GM21576 (cell line): ENCODE results near the gene SLC13A2.
"Not testable (repeated sequence)": the region's sequence is repeated elsewhere in the genome, so short reads cannot be mapped to it uniquely, and the experiment has no call there.

Experiments
- ATAC-seq: cut with Tn5 transposase; IDR thresholded peaks from one replicate; pipeline ENCODE4 v1.9.1; 2021; ENCODE audit warnings: mild to moderate bottlenecking, moderate library complexity; ENCODE audit not compliant: unreplicated experiment

The SLC13A2 gene

DNA sequence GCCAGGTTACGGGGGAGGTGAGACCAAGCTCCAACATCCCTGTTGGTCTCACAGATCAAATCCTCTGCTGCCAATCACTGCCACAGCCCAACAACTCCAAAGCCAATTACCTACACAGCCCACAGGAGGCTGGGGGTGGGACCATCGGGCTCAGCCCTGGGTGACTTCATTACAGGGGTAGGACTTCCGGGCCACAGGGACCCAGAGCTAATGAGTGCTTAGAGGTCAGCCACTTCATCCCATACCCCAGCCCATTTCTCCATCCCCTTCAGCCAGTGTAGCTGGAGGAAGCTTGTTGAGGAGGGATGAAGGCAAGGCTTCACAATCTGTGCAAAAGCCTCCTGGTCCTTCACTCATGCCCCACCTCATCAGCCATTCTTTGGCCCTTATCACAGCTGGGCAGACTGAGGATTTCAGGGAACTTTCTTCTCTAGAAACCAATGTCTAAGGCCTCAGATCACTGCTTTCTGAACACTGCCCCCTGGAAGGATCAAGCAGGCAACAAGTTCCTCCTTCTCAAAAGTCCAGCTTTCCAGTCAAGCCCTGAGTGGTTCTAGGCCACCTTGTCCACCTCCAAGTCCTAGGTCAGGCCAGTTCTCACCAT lies 38.5 kb downstream of the SLC13A2 start:
- ATAC-seq: no peak

DNA sequence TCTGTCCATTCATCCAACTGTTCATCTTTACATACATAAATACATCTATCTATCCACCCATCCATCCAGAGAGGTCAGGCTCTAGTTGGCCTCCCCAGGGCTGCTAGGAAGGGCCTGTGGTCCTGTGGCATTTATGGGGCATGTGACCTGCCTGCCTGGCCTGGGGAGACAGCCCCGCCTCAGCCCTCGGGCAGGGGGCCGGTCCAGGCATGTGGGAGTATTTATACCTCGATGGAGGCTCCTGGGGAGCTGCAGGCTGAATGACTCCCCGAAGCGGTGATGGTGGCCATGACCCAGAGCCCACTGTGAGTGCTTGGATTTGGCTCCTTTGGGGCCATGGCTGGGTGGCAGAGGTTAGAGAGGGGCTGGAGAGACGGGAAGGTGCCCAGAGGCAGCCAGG lies 40.0 kb downstream of the SLC13A2 start:
- no peak for ATAC-seq

- no peak for ATAC-seq
These were observed 41.1 kb downstream of the SLC13A2 start for GRCh38 chr17:28514561-28515002.

GRCh38 chr17:28515518-28515917 lies 42.1 kb downstream of the SLC13A2 start:
- no peak for ATAC-seq

- ATAC-seq: no peak
These were observed 44.7 kb downstream of the SLC13A2 start for GRCh38 chr17:28518132-28518531.

GRCh38 chr17:28518578-28518977 lies 45.1 kb downstream of the SLC13A2 start:
- ATAC-seq: no peak

DNA sequence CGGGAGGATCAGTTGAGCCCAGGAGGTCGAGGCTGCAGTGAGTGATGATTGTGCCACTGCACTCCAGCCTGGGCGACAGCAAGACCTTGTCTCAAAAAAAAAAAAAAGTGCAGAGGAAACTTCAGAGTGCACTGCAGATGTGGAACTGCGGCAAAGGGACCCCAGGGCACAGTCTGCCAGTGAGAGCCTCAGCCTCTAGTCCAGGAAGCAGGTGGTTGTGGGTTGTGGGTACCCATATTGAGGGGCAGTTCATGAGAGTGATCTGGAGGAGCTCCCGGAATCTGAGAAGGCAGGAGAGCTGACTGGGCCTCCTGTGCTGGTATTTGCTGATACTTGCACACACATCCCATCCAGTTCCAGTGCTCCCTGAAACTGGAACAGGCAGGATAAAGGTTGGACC lies 45.8 kb downstream of the SLC13A2 start:
- ATAC-seq: no peak

DNA sequence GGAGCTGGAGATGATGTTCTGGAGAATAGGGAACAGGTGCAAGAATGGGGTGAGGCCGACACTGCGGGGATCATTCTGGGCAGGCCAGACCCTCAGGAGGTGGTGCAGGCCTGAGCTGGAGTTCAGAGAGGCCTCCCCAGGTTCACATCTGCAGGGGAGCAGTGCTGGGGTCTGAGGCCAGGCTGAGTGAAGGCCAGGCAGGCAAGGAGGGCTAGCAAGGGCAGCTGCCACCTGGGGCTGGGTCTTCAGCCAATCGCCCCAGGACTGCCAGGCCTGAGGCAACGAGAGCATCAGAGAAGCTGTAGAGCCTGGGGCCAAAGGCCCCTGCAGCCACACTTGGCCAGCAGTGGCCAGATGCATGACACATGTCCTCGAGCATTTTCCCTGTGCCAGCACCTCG lies 47.2 kb downstream of the SLC13A2 start:
- ATAC-seq: no peak

DNA sequence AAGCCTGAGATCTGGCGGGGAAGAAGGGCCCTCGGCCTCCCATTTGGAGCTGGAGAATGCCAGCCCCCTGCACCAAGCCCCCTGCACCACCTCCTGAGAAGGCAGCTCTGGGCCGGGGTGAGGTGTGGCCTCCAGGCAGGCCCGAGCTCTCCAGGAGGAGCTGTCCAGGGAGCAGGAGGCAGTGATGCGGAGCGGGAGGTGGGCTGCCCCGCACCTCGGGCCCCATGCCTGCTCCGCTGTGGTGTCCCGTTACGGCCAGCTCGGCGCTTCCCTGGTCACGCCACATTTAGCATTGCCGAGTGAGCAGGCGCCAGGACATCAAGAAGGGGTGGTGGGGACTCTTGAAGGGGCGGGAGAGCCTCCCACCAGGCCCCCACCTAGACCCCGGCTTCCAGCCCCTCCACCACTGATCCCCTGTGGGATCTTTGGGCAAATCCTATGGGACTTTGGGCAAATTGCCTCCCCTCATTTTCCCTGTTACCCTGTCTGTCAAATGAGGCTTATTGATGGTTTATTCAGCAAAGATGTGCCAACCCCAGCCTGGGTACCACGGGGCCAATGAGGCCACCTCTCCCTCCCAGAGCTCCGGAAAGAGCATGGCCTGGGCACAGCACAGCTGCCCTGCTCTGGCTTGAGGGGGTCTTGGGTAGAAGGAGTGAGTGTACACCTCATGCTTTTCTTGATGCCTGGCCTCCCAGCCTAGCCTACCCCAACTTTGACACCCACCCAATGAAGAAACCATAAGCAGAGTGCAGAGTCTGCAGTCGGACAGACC lies 48.1 kb downstream of the SLC13A2 start:
- no peak for ATAC-seq

GRCh38 chr17:28522281-28522680 lies 48.8 kb downstream of the SLC13A2 start:
- not testable (repeated sequence) for ATAC-seq

DNA sequence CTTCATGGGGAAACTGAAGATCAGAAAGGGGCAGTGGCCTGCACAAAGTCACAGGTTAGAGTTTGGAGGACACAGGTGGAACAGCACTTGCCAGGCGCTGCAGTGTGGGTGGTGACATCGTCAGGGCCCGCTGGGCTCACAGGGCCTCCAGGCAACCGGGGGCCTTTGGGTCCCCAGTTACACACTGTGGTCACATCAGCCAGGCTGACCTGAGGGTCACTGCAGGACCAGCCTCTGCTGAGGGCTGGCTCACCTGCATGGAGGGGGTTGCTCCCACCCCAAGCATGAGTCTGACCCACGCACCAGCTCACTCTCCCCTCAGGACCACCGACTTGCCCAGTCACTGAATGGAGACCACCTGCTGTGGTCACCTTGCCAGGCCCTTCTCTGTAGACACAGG lies 49.7 kb downstream of the SLC13A2 start:
- no peak for ATAC-seq

DNA sequence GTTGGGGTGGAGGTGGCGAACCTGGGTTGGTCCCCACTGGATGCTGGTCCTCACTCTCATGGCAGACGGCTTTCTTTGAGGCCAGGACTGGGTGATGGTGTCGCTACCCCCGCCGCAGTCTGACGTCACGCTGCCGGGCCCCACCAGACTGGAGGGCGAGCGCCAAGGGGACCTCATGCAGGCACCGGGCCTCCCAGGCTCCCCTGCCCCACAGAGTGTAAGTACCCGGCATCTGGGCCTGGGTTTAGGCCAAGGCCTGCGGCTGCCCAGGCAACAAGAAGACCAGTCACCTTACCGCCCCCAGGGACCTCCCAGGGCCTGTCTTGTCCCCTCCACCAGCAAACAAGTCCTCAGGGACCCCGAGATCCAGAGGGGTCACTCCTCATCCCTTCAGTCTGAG lies 50.4 kb downstream of the SLC13A2 start:
- no peak for ATAC-seq

- ATAC-seq: no peak
These were observed 51.3 kb downstream of the SLC13A2 start for GRCh38 chr17:28524476-28525424.

DNA sequence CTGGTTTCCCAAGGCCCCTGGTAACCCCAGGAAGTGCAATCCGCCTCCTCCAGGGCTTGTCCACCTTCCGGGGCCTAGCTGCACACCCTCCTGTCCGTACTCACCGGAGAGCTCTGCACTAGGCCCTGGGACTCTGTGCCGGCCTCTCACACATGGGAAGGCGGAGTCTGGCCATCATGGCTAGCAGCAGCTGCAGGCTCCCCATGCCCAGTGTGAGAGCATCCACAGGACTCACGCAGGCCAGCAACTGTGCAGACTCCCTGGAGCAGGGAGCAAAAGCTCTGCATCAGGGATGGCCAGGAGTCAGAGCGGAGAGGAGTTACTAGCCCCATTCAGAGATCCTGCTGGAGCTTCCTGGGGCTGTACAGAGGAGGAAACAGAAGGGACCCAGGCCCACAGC lies 52.9 kb downstream of the SLC13A2 start:
- no peak for ATAC-seq

GRCh38 chr17:28527181-28527681 lies 53.8 kb downstream of the SLC13A2 start:
- ATAC-seq: no peak

DNA sequence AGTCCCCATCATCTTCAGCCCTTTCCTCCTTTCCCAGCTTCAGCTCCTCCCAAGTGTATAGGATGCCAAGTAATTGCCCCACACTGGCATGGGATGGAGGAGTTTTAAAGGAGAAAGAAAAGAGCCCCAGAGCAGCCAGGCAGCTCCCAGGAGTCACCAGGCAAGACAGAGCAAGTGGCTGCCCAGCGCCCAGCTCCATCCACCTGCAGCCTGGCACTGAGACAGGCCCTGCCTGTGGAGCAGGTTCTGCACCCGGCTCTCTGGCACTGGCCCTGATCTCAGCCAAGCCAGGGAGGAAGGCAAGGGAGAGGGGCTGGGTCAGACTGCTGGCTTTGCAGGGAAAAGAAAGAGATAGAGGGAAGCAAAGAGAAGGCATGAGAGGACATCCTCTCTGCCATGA lies 54.4 kb downstream of the SLC13A2 start:
- ATAC-seq: no peak

DNA sequence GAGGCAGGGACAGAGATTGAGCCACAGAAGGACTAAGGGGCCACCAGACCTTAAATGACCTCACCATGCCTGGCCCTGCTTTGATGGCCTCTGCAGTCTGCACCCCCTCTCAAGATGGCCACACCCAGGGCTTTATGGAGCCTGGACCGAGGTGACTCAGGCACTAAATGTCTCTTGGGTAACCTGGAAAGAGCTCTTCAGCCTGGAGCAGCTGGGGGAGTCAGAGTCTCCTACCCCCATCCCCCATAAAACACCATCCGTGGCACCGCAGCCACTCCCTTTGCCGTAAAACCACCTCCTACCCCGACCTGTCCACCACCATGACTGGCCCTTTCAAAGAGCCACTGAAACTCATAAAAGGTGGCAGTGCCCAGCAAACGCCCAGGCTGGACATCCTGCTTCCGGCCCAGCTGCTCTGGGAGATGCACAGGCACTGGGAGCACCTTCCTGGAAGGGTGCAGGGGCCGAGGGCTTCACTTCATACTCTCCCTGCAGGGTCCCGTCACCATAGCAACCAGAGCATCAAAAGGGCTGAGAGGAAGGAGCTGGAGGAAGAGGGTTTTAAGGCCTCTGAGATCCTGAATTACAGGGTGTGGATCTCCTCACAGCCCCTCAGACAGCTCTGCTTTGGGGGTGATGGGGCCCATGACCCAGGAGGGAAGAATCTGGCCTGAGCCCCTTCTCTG lies 55.0 kb downstream of the SLC13A2 start:
- no peak for ATAC-seq

- no peak for ATAC-seq
These were observed 55.6 kb downstream of the SLC13A2 start for GRCh38 chr17:28529013-28529400.

- no peak for ATAC-seq
These were observed 56.8 kb downstream of the SLC13A2 start for GRCh38 chr17:28530250-28530649.

DNA sequence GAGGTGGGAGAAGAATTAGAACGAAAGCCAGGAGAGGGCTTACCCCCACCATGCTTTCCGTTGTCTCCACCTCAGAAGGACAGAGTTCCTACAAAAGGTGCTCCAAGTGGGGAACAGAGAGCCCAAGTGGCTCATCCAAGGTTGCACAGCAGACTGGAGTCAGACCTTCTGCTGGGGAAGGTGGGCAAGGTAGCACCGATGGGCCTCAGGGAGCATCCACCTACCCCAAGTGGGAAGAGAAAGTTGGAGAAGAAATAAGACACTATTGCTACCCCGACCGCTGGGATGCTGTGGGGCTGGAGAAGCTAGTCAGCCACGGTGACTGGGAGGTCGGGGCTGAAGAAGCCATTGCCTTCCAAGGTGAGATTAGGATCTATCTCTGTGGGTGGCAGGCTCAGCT lies 57.5 kb downstream of the SLC13A2 start:
- no peak for ATAC-seq
